Mucosa of descending colon (tissue), 3 donors: Measurements from ENCODE around the gene RNF25. TPM values are rescaled to one million over a fixed set of nuclear protein-coding genes. Genes with fewer than 3 reads are reported as not detected.
A peak's percentile ranks its signal among the peaks of the same experiment; 100 is the strongest.

Experiments used
- ATAC-seq: fragments of 200-7000 bp; cut with Tn5 transposase; one replicate; pipeline ENCODE4 v1.9.1; 2020; ENCODE audit warnings: mild to moderate bottlenecking, moderate library complexity
- DNase-seq, 3 donors: peaks; one replicate each; pipeline ENCODE4 v3.0.0-alpha.2; 2020
- H3K36me3 ChIP-seq: fragments of 200-600 bp; one replicate; pipeline ENCODE4 v1.8.0; 2021; ENCODE audit warnings: low read depth, mild to moderate bottlenecking
- H3K4me1 ChIP-seq: fragments of 200-600 bp; one replicate; pipeline ENCODE4 v1.8.0; 2021; ENCODE audit warnings: low read depth, mild to moderate bottlenecking
- H3K4me3 ChIP-seq: fragments of 200-600 bp; one replicate; pipeline ENCODE4 v1.8.0; 2021; ENCODE audit warnings: mild to moderate bottlenecking
- H3K9me3 ChIP-seq: fragments of 200-600 bp; one replicate; pipeline ENCODE4 v1.8.0; 2021; ENCODE audit warnings: mild to moderate bottlenecking
- CTCF ChIP-seq: fragments of 200-600 bp; IDR thresholded peaks from one replicate; pipeline ENCODE4 v1.8.0; 2022; ENCODE audit warnings: antibody characterized with exemption, mild to moderate bottlenecking
- intact Hi-C, 2 donors: fragments of 100-400 bp; cut with DNase I in 1 of 2; cut with micrococcal nuclease in 1 of 2; formaldehyde crosslinking; loops; one replicate each; pipeline versions ENCODE4 v1.11.0 to v1.11.1; 2022; cut with DNase I, micrococcal nuclease
- long read RNA-seq, 2 donors: library from polyadenylated mRNA; unstranded; transcript quantifications; one replicate each; pipeline ENCODE4 v2.0.0, GENCODE V29; 2019 to 2021
- total RNA-seq, 3 donors: library from RNA; stranded (reverse); fragmentation: NEBNext Ultra II Directional in 2 of 3; extraction: Animal tissue kit (Norgen Biotek cat#: 25700) in 2 of 3; gene quantifications; one replicate each; pipeline versions ENCODE4 v1.2.1 to v1.2.4, GENCODE V29; 2021 to 2023
- donor health status: DM: no; HTN: no; CAD: no; lungs with moderate emphysema.
- donor health status: DM: no; HTN: no; CAD: no.
- donor health status: DM: no; HTN: yes; CAD: no.

The RNF25 gene, protein sequence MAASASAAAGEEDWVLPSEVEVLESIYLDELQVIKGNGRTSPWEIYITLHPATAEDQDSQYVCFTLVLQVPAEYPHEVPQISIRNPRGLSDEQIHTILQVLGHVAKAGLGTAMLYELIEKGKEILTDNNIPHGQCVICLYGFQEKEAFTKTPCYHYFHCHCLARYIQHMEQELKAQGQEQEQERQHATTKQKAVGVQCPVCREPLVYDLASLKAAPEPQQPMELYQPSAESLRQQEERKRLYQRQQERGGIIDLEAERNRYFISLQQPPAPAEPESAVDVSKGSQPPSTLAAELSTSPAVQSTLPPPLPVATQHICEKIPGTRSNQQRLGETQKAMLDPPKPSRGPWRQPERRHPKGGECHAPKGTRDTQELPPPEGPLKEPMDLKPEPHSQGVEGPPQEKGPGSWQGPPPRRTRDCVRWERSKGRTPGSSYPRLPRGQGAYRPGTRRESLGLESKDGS
- 10 to 100 TPM; 11.5 to 21.2 (median 15.5) TPM for total RNA-seq
- long read RNA-seq, donor 1, transcript RNF25-201 (10 exons, 1,914 nt): major isoform, 14 of 24 reads
- long read RNA-seq, donor 1, transcript RNF25-205 (2 exons, 532 nt): minor isoform, 5 of 24 reads
- long read RNA-seq, donor 1, partial matches to known transcripts: 3 of 24 reads
- long read RNA-seq, donor 1, other reads (novel, unspliced or antisense): 2 of 24 reads
- long read RNA-seq, donor 2, transcript RNF25-201 (10 exons, 1,914 nt): major isoform, 8 of 9 reads
- long read RNA-seq, donor 2, partial matches to known transcripts: 0 of 9 reads
- long read RNA-seq, donor 2, other reads (novel, unspliced or antisense): 1 of 9 reads

DNA sequence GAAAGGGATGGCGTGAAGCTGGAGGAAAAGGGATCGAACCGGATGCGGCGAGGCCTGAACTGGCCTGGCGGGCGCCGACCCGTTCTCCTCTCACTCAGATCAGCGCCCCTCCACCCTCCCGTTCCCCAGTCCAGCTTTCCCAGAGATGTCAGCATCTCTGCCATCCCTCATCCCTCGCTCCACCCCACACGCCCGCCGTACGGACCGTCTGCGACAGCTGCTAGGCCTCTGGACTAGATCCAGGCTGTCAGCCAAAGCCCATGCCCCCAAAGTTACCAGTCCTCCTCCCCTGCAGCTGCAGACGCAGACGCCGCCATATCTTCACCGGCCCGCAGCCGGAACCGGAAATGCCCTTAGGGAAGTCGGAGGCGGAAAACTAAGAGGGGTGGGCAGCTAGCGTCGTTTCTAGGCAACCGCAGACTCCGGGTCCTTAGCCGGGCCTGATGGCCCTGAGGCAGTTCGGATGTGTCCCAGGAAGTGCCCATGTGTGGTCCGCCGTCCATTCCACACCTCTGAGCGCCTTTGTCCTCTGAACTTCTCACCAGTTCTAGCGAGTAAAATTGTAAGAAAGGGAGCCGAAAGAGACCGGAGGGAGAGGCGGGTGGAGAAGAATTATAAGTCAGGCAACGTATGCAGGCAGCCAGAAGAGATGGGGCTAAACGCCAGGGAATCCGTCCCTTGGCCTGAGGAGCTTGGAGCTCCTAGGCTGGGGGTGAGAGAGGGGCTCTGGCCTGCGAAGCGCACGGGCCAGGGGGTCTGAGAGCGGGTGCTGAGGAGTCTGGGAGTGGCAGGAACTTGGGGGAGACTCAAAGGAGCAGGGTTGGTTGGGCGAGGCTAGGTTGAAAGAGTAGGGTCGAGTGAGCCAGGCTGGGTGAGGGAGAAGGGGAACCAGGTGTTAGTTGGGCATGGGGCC is at the start of gene RNF25, which contains the start of gene STK36:
Gene RNF25 (minus strand): TSS at position 349 of the 913 bp plus-strand sequence. CDS start 32 bp downstream, at position 317.
Gene STK36 (plus strand): TSS at position 433 of the 913 bp plus-strand sequence. CDS start 744 bp downstream, outside the sequence.
- ATAC-seq: peak; percentile 98
- DNase-seq: peak; percentile 83 to 90 (median 85)
- intact Hi-C loops: no loop called here

GRCh38 chr2:218721488-218721887 is 49.7 kb upstream of the RNF25 start:
- no peak for TF ChIP-seq CTCF
- DNase-seq (no peak), ATAC-seq (no peak)
- Histone ChIP-seq H3K4me3 (no peak overlapping the region), H3K4me1 (no peaks in the 10 kb centered on the region), H3K36me3 (no peaks in the 10 kb centered on the region), H3K9me3 (peaks cover 12% of the 10 kb centered on the region)
- intact Hi-C loops: no loop called here

More for the DNA sequence above, at the start of gene RNF25, which contains the start of gene STK36:
- H3K9me3 ChIP-seq: no peaks in the 10 kb centered on the region
- no peaks in the 10 kb centered on the region for H3K36me3 ChIP-seq
- H3K4me1 ChIP-seq: peaks cover 8% of the 10 kb centered on the region
- H3K4me3 ChIP-seq: peak within 1 kb of the TSS; percentile 63
- TF ChIP-seq CTCF: no peak

DNA sequence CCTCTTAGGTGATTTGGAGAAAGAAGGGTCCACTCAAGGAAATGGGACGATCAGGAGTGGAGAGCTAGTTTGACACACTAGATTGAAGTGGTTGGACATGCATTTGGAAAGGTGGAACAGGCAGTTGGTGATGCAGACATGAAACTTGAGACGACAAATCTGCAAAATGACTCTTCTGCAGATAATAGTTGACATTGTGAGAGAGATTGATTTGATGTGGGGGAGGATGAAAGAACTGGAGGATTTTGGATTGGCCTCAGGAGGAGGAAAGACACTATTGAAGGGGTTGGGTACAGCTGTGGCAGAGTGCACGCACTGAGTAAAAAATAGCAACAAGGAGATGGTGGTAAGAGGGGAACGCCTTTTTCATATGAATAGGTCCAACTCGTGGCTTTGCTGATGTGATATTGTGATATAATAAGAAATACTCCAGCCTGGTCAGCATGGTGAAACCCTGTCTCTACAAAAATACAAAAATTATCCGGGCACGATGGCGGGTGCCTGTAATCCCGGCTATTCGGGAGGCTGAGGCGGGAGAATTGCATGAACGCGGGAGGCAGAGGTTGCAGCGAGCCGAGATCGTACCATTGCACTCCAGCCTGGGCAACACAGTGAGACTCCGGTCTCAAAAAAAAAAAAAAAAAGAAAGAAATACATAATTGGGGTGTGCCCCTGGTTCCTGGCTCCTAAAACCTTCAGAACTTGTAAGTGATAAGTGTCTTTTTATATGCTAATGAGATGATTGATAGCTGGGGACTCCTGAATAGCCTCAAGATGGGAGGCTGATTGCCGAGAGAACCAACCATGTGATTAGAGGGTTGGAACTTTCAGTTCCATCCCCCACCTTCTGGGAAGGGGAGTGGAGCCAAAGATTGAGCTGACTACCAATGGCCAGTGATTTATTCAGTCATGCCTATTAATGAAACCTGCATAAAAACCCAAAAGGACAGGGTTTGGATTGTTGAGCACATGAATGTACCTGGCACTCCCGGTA is 48.5 kb upstream of the RNF25 start:
- peaks cover under 1% of the 10 kb centered on the region for H3K9me3 ChIP-seq
- DNase-seq (no peak), ATAC-seq (no peak)
- H3K36me3 ChIP-seq: no peaks in the 10 kb centered on the region
- H3K4me3 ChIP-seq: no peak overlapping the region
- no peaks in the 10 kb centered on the region for H3K4me1 ChIP-seq
- intact Hi-C loops: no loop called here
- no peak for TF ChIP-seq CTCF

DNA sequence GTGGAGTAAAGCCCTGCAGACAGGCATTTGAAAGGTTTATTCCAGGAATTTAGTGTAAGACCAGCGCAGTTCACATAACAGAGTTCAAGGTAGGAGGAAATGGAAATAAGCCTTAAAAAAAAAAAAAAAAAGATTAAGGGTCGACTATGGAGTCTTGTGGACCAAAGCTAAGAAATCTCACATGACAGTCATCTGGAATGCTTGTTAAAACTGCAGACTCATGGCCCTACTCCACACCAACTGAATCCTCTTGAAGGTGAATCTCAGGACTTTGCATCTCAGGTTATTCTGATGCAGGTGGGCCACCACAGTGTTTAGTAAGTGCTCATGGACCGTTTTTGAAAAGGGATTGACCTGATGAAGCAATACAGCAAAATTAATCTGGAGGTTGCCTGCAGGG is 47.7 kb upstream of the RNF25 start:
- intact Hi-C loops: no loop called here
- Histone ChIP-seq H3K4me1 (no peaks in the 10 kb centered on the region), H3K4me3 (no peak overlapping the region), H3K36me3 (no peaks in the 10 kb centered on the region), H3K9me3 (no peaks in the 10 kb centered on the region)
- DNase-seq (no peak), ATAC-seq (no peak)
- no peak for TF ChIP-seq CTCF
